GM21825 (cell line): Measurements from ENCODE around the gene PLS1.
"Not testable (repeated sequence)": the region's sequence is repeated elsewhere in the genome, so short reads cannot be mapped to it uniquely, and the experiment has no call there.

ENCODE experiments used
- ATAC-seq: cut with Tn5 transposase; IDR thresholded peaks from one replicate; pipeline ENCODE4 v1.9.1; 2021; ENCODE audit warnings: mild to moderate bottlenecking, moderate library complexity; ENCODE audit not compliant: unreplicated experiment

The PLS1 gene

DNA sequence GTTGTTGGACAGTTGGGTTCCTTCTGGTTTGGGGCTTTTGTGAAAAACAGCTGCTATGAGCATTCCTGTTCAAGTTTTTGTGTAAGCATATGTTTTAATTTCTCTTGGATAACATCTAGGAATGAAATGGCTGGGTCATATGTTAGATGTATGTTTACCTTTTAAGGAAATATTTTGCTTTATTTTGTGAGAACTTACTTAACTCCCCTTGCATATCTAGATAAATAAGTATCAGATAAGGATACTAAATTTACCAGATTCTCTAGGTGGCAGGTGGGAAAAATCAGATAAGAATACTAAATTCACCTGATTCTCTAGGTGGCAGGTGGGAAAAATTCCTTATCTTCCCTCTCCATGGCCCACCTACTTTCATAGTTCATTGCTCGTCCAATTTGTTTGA lies 1.1 kb upstream of the PLS1 start:
- ATAC-seq: no peak

DNA sequence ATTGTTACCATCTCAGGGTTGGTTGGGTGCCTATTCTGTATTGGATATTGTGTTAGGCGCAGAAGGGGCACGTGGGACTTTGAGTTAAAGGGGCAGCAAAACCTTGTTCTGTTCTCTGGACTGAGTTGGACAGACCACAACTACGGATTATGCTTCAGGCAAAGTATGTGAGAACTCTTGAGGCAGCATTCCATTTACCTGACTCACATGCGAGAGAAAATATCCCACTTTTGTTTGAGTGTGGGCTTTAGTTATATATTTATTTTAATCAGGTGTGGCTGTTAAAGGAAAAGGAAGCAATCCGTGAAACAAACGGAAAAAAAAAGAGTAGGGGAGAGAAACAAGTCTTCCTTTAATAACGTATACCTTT lies 627 bp upstream of the PLS1 start:
- no peak for ATAC-seq

DNA sequence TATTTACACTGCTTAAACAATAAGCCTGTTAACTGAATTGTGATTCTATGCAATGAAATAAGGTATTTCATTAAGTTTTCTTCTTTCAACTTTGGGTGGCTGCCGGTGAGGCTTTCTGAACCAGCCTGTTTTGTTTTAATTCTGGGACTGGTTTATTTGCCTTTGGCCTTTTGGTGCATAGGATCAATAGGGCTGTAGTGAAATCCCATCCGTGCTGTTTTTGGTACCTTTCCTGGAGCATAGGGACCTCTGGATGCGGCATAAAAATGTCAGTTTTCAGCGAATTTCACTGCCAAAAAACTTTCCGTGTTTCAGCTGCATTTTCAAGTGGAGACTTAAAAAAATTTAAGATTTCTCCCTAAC lies 514 bp downstream of the PLS1 start:
- no peak for ATAC-seq

DNA sequence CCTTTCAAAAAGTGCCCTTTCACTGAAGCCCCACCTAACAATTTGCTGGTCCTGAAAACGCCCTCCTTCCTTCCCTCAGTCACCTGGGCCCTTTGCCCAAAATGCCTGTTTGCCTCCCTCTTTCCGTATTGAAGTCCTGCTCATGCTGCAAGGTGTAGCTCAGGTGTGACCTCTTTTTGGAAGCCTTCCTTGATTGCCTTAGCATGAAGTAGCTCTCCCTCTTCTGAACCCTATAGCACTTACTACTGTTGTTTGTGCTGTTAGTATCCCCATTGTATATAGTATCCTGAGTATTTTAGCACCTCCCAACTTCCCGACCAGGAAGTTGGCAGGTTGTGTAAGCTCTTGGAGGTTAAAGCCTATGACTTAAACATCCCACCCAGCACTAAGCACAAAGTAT lies 1.7 kb downstream of the PLS1 start:
- ATAC-seq: no peak

DNA sequence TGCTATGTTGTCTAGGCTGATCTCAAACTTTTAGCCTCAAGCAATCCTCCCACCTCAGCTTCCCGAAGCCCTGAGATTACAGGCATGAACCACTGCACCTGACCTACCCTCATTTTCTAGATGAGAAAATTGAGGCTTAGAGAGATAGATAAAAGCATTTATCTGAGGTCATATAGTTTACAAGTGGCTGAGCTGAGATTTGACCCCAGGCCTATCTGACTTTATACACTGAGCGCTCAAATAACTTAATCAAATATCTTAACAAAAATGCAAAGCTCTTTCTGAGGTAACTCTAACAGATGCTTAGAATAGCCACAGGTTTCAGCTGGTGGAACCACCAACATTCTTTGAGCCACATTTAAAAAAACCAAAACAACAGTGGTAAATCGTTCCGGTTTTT lies 5.5 kb downstream of the PLS1 start:
- no peak for ATAC-seq

DNA sequence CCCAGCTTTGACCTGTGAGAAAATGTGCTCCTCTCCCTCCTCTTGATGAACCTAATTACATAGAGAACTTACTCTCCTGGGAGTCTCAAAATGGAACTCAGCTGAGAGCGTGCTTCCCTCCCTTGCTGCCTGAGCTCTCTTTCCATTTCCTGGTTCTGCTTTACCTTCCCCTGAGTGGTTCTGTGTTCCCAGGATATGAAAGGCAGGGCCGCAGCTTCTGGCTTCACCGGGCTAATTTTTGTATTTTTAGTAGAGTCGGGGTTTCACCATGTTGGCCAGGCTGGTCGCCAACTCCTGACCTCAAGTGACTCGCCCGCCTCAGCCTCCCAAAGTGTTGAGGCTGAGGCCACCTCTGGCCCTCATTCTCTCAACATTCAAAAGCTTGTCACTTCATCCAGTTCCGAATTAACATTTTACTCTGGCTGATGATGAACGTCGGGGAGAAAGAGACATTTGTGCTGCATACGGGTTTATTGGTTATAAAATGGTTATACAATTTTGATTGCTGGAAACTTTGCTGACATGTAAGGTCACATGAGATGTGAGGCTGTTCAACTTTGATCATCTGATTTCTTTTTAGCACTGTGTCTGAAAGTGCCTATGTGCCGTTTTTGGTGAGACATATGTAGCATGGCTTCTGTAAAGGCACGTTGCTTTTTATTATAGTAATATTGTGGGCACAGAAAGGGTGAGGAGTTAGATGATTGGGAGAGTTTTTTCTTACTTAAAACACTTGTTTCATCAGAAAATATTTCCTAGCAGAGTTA lies 6.6 kb downstream of the PLS1 start:
- no peak for ATAC-seq

DNA sequence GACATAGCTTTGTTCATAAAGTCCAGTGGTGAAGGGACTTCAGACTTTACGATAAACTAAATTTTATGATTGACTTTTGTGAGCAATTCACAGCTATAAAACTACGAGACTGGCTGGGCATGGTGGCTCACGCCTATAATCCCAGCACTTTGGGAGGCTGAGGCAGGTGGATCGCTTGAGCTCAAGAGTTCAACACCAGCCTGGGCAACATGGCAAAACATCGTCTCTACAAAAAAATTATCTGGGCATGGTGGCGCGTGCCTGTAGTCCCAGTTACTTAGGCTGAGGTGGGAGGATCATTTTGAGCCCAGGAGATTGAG lies 7.2 kb downstream of the PLS1 start:
- ATAC-seq: not testable (repeated sequence)

DNA sequence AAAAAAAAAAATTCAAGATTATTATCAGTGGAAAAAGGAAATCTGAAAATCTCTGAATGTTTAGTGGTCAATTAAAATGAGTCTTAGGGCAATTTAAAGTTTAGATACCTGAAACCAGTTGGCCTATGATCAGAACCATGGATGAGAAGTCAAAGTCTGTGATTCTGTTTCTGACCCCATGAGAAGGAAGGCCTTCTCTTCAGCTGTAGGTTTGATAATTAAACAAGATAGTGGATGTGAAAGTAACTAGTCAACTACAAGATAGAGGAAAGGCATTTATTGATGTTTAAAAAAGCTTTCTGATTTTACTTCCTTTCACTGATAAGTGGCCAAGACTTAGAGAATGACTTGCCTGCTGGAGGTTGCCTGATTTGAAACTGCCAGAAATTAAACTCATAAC lies 8.7 kb downstream of the PLS1 start:
- no peak for ATAC-seq

DNA sequence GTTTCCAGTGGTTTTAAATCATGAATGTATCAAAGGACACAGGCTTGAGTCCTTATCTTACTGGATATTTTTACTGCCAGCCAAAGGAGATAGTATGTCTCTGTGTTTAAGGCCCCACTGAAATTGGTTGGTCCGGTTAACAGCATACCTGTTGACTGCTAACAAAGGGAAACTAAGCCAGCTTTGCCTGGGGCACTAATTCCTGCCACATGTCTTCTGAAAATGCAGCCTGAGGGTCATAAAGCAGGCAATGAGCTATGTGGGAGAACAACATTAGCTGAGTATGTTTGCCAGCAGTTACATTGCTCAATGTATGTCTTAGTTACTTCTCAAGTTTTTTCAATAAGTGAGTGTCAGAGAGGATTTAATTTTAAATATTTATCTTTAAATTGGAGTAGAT lies 12.4 kb downstream of the PLS1 start:
- ATAC-seq: no peak

DNA sequence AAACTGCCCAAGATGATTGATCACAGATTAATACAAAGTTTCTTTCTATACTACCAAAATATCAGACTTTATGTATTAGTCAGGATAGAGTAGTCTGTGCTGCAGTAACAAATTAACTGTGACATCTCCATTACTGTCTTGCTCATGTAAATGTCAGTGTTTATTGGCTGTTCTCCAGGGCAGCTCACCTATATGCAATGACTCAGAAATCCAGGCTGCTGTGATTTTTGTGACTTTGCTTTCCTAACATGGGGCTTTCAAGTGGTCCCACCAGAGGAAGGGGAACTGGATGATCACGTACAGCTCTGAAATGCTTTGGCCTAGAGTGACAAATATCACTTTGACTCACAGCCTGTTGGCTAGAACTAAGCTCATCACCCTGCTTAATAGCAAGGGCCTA lies 12.9 kb downstream of the PLS1 start:
- ATAC-seq: no peak

DNA sequence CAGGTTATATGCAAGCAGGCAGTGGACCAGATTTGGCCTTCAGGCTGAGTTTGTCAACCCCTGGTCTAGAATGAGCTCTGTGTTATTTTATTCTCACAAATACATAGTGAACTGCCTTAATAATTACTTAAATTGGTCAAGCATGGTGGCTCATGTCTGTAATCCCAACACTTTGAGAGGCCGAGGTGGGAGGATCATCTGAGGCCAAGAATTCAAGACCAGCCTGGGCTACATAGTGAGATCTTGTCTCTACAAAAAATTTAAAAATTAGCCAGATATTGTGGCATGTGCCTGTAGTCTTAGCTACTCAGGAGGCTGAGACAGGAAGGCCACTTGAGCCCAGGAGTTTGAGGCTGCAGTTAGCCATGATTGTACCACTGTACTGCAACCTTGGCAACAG lies 15.0 kb downstream of the PLS1 start:
- ATAC-seq: no peak

DNA sequence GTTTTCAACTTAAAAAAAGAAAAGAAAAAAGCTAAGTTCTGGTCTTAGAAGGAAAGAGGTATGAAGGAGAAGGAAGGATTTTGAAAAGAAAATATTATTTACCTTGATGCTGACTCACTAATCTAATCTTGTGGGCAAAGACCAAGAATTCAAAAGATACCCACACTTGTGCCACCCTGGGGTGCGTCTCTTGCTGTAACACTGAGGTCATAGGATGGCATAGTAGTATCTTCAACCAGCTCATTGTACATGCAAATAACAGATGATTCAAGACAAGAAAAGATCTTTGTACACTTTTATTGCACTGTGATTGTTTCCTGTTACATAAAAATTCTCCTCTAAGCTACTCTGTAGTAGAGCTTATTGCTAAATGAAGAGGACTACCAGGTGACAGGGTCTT lies 17.3 kb downstream of the PLS1 start:
- ATAC-seq: no peak

DNA sequence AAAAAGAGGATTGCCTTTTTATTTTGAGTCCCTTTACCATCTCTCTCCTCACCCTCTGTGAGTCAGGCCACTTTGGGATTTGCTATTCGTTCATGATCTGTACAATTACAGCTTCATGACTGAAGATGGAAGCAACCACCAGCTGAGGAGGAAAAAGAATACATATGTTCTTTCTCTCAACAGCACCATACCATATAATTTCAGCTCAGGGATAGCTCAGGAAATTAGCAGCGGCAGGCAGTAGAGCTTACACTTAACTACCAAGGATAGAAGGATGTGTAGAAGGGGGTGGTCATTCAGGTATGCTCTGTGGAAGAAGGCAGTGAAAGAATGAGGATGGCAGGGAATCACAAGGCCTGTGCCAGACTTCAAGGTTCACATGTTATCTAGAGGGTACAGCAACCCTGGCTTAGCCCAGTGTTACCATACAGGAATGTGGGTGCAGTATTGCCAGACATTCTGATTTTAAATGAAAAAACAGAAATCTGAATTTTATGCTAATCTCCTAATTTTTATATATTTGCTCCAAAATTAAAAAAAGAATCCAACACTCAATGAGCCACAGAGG lies 17.9 kb downstream of the PLS1 start:
- no peak for ATAC-seq

DNA sequence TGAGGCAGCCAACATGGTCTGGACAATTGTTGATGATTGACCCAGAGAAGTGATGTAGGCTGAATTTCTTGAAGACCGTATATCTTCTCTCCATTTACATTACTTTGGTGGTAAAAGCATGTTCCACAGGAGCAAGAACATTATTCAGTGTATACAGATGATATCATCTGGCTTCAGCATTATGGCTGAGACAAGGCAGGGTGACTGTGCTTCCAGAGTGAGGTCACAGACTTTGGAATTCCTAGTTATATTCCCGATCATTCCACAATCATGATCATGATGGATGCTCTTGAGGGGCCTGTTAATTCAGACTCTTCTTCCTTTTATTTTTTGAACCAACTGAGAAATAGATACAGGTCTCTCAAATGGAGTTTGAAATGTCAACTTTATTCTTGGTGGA lies 19.0 kb downstream of the PLS1 start:
- no peak for ATAC-seq

DNA sequence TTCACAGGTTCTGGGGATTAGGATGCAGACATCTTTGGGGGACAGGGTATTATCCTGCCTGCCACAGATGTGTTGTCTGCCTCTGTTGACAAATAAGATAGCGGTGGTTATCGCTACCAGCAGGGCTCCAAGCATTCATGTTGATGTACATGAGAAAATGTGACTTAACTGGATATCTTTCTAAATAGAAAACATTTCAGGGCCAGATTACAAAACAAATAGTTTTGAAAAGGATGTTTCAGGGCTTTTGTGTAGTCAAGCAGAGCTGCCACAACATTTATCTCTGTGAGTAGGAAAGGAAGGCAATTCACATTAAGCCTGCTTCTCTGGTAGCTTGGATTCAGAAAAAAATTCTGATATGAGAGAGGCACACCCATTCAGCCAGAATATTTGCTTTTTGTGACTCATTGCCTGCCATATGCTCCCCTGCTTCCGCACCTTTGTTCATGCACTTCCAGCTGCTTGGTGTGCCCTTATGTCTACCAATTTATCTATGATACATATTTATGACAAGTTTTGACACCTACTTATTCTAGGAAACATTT lies 22.8 kb downstream of the PLS1 start:
- ATAC-seq: no peak

DNA sequence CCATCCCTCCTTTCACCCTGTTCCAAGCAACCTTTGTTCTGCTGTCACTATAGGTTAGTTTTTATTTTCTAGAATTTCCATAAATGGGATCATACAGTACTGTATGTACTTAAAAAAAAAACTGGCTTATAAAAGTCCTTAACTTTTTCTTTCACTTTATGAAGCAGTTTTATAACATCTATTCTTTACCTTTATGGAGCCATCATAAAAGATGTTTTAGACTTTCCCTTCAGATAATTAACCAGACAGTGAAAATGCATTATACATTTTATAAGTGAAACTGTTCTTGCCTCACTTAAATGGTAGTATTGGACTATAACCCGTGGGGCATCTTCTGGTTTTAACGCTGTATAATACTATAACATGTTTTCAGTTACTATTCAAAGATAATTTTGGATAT lies 26.2 kb downstream of the PLS1 start:
- ATAC-seq: no peak

DNA sequence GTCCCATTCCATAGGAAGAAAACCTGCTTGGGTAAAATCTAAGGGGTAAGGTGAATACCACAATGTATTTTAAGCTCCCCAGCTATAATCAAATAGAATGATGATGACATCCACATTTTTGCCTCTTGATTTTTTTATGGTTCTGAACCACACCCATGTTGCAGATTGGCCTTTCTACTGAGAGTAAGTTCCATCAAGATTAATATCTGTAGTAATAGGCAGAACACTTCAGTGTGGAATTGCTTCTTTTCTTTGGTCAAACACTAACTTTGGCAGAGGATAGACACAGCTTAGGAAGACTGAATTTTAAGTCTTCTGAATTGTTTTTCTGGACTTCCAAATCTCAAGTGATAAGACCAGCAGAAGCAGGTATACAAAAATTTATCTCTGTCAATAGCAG lies 27.0 kb downstream of the PLS1 start:
- no peak for ATAC-seq

DNA sequence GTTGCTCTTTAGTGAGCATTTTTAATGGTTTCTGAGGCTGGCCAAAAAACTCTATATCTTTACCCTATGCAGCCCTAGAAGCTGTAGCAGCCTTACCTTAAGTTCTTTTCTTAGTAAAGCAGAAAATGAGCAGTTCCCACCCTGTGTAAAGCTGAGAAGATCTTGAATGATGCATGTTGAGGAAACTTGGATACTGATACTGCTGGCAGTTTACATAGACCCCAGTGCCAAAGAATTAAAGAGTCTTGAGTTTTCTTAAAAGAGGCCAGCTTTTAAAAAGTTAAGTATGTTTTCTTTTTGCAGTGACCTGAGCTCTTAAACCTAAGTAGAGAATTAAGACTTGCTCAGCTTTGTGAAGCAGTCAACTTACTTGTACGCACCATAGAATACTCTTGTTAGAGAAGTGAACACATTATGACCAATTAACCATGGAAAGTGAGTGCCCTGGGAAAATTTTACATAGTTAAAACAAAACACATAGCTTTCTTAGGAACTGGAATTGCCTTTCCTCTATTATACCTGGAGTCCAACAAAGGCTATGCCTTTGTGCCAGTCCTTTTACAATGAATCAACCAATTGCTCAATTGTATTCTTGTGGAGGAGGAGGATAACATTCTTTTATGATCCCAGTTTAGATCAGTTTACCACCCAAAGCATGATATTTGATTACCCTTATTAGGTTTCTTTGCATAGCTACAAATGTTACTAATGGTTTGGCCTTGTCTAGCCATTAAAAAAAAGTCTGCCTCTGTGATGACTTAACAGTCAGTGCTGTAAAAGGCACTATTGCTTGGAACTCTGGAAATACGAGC lies 28.4 kb downstream of the PLS1 start:
- no peak for ATAC-seq

DNA sequence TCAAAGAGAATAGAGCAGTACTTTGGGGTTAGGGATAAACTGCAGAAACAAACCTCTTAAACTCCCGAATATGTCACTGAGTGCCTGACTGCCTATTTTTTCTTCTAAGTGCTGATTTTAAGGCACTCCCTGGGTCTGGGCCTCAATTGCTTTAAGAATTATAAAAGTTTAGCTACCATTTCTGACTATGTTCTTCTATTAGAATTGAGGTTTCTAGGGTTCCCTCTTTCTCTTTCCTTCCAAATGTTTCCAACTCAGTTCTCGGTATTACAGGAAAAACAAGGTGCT lies 28.9 kb downstream of the PLS1 start:
- ATAC-seq: no peak

DNA sequence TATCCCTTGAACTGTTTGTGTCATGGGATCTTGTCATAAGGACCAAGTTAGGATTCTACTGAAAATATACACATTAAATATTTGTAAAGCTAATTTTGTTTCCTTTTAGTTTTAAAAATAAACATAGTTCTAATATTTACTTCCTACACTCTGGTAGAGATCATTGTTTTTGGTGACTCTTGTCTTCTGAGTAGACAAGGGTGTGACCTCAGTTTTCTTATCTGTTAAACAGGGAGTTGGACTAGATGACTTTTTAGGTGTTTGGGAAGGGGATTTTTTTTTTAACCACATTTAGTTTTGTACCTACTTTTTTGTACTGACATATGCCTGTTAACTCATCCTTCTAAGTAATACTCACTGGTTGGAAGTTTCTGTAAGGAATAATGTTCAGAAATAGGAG lies 30.8 kb downstream of the PLS1 start:
- ATAC-seq: no peak

DNA sequence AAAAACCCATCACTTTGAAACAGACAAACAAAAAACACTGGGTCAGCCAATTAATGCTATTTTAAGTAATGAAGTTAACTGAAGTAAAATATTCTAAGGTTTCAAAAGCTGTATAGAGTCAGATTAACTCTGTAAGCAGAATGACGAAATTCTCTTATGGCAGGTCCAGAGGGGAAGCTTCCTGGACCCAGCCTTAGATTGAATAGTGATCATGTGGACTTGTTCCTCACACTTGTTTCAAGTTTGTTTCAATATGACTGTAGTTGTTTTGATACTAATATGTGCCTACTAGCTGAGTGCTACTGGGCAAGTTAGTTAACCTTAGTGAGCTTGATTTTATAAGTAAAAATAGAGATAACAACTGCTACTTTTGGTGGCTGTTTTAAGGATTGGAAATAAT lies 32.6 kb downstream of the PLS1 start:
- peak; percentile 54 for ATAC-seq

DNA sequence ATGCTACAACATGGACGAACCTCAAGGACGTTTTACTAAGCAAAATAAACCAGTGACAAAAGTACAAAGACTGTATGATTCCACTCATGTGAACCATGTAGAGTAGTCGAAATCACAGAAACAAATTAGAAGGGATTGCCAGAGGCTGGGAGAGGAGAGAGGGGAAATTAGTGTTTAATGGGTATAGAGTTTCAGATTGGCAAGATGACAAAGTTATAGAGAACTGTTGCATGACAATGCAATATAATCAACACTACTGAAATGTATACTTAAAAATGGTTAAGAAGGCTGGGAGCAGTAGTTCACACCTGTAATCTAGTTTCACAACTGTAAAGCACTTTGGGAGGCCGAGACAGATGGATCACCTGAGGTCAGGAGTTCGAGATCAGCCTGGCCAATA lies 36.9 kb downstream of the PLS1 start:
- no peak for ATAC-seq
